HT1080 (cell line): ENCODE measurements around the gene DNASE1L2. TPM values are rescaled to one million over a fixed set of nuclear protein-coding genes. Genes with fewer than 3 reads are reported as not detected.
"Not testable (repeated sequence)": the region's sequence is repeated elsewhere in the genome, so short reads cannot be mapped to it uniquely, and the experiment has no call there.

Experiments
- DNase-seq: peaks from one replicate; pipeline ENCODE4 v3.0.0-alpha.2; 2015; ENCODE audit warnings: low read depth
- total RNA-seq: library from RNA; depleted of rRNA; stranded (reverse); fragments of >200 nt; shearing (Covaris generic); gene quantifications from 2 replicates; pipeline ENCODE4 v1.2.3, GENCODE V29; 2014

DNASE1L2 gene
- total RNA-seq, 1 experiment from 2014 or later = 3.7 TPM

GRCh38 chr16:2203119-2203688 lies 33.0 kb upstream of the DNASE1L2 start:
- not testable (repeated sequence) for DNase-seq

- DNase-seq = no peak
Observed at GRCh38 chr16:2204416-2205103, 31.7 kb upstream of the DNASE1L2 start.

GRCh38 chr16:2205104-2205966 lies 30.9 kb upstream of the DNASE1L2 start, which contains the start of gene MLST8:
Gene MLST8 (plus strand): TSS chr16:2205454. CDS start chr16:2206086, 632 bp downstream.
- peak; percentile 71 for DNase-seq

- DNase-seq = no peak
Observed at GRCh38 chr16:2205967-2206313, 30.3 kb upstream of the DNASE1L2 start.

- no peak for DNase-seq
Observed at GRCh38 chr16:2206420-2206779, 29.8 kb upstream of the DNASE1L2 start.

- no peak for DNase-seq
Observed at GRCh38 chr16:2206780-2207433, 29.3 kb upstream of the DNASE1L2 start.

GRCh38 chr16:2207872-2208271 lies 28.4 kb upstream of the DNASE1L2 start:
- DNase-seq = no peak

GRCh38 chr16:2208308-2208707 lies 27.9 kb upstream of the DNASE1L2 start:
- no peak for DNase-seq

- no peak for DNase-seq
Observed at GRCh38 chr16:2208772-2209171, 27.5 kb upstream of the DNASE1L2 start.

GRCh38 chr16:2209258-2210008 lies 26.8 kb upstream of the DNASE1L2 start:
- DNase-seq = no peak

- DNase-seq = no peak
Observed at GRCh38 chr16:2210009-2210332, 26.3 kb upstream of the DNASE1L2 start.

GRCh38 chr16:2210386-2211365 lies 25.6 kb upstream of the DNASE1L2 start, which contains the start of gene BRICD5:
Gene BRICD5 (minus strand): TSS chr16:2210863. CDS start chr16:2210833, 30 bp downstream.
- DNase-seq = no peak

GRCh38 chr16:2211923-2212347 lies 24.3 kb upstream of the DNASE1L2 start:
- DNase-seq = no peak

- DNase-seq = no peak
Observed at GRCh38 chr16:2212362-2213324, 23.6 kb upstream of the DNASE1L2 start.

- no peak for DNase-seq
Observed at GRCh38 chr16:2213817-2214718, 22.2 kb upstream of the DNASE1L2 start.

- no peak for DNase-seq
Observed at GRCh38 chr16:2214719-2214968, 21.6 kb upstream of the DNASE1L2 start, which contains the start of gene PGP. Gene PGP (minus strand): TSS chr16:2214840. CDS start chr16:2214777, 63 bp downstream.

- no peak for DNase-seq
Observed at GRCh38 chr16:2216330-2216729, 19.9 kb upstream of the DNASE1L2 start.
